Peyer's patch (tissue), 4 donors: Measurements from ENCODE around the gene XKR7. TPM values are rescaled to one million over a fixed set of nuclear protein-coding genes. Genes with fewer than 3 reads are reported as not detected.

Experiments
- DNase-seq, 3 donors: peaks; one replicate each; pipeline ENCODE4 v3.0.0-alpha.2; 2017 to 2019
- H3K27ac ChIP-seq, 4 donors: fragments of 200-600 bp; sonication (generic); one replicate each; pipeline ENCODE4 v1.5.1; 2016 to 2019
- H3K27me3 ChIP-seq, 2 donors: fragments of 200-600 bp; sonication (generic); one replicate each; pipeline ENCODE4 v1.5.1; 2019
- H3K36me3 ChIP-seq, 3 donors: fragments of 200-600 bp; sonication (generic); one replicate each; pipeline ENCODE4 v1.5.1; 2016 to 2019
- H3K4me1 ChIP-seq, 4 donors: fragments of 200-600 bp; sonication (generic); one replicate each; pipeline ENCODE4 v1.5.1; 2016 to 2019
- H3K4me3 ChIP-seq, 4 donors: fragments of 200-600 bp; sonication (generic); 1 replicate in 3 of 4; 2 replicates in 1 of 4; pipeline ENCODE4 v1.5.1; 2016 to 2019; ENCODE audit warnings: mild to moderate bottlenecking in 1 of 4
- H3K9me3 ChIP-seq, 4 donors: fragments of 200-600 bp; sonication (generic); one replicate each; pipeline ENCODE4 v1.5.1; 2016 to 2019; ENCODE audit warnings: mild to moderate bottlenecking in 1 of 4
- CTCF ChIP-seq, 6 experiments: fragments of 450-650 bp in 4 of 6; fragments of 200-600 bp in 2 of 6; sonication (generic) in 1 of 6; IDR thresholded peaks; one replicate each; pipeline ENCODE4 v1.5.1; 2017 to 2019; ENCODE audit warnings: antibody characterized with exemption in 6 of 6, mild to moderate bottlenecking in 3 of 6, moderate library complexity in 1 of 6
- POLR2A ChIP-seq, 2 donors: fragments of 450-650 bp; IDR thresholded peaks; one replicate each; pipeline ENCODE4 v1.5.1; 2017; ENCODE audit warnings: antibody characterized with exemption in 2 of 2, mild to moderate bottlenecking in 2 of 2, moderate library complexity in 2 of 2
- total RNA-seq, 4 donors: library from RNA; depleted of rRNA; stranded (reverse); fragments of >200 nt; gene quantifications; one replicate each; pipeline ENCODE4 v1.1.0, GENCODE V29; 2016

XKR7 gene
- total RNA-seq, 4 donors from 2014 or later: 0.38 TPM; not detected in 3

GRCh38 chr20:31974951-31975487 lies 7.1 kb downstream of the XKR7 start:
- TF ChIP-seq CTCF (IDR thresholded peaks at IDR 0.05) (no peak), POLR2A (IDR thresholded peaks at IDR 0.05) (no peak)
- DNase-seq: no peak
- no peaks in the 10 kb centered on the region for H3K27me3 ChIP-seq
- H3K9me3 ChIP-seq: no peaks in the 10 kb centered on the region
- H3K27ac ChIP-seq: no peak overlapping the region
- H3K4me3 ChIP-seq: no peak overlapping the region
- no peaks in the 10 kb centered on the region for H3K4me1 ChIP-seq
- no peaks in the 10 kb centered on the region for H3K36me3 ChIP-seq

- no peaks in the 10 kb centered on the region for H3K36me3 ChIP-seq
- no peak for DNase-seq
- no peaks in the 10 kb centered on the region for H3K9me3 ChIP-seq
- H3K27me3 ChIP-seq: no peaks in the 10 kb centered on the region
- H3K27ac ChIP-seq: no peak overlapping the region
- TF ChIP-seq POLR2A (IDR thresholded peaks at IDR 0.05): no peak
- no peak for TF ChIP-seq CTCF (IDR thresholded peaks at IDR 0.05)
- no peaks in the 10 kb centered on the region for H3K4me1 ChIP-seq
- no peak overlapping the region for H3K4me3 ChIP-seq
Observed at GRCh38 chr20:31975874-31976273, 7.9 kb downstream of the XKR7 start.

GRCh38 chr20:31977080-31977479 lies 9.1 kb downstream of the XKR7 start:
- no peak overlapping the region for H3K27ac ChIP-seq
- no peak for TF ChIP-seq CTCF (IDR thresholded peaks at IDR 0.05)
- no peak for TF ChIP-seq POLR2A (IDR thresholded peaks at IDR 0.05)
- DNase-seq: no peak
- no peaks in the 10 kb centered on the region for H3K36me3 ChIP-seq
- no peaks in the 10 kb centered on the region for H3K9me3 ChIP-seq
- no peak overlapping the region for H3K4me3 ChIP-seq
- H3K27me3 ChIP-seq: no peaks in the 10 kb centered on the region
- no peaks in the 10 kb centered on the region for H3K4me1 ChIP-seq

GRCh38 chr20:31979713-31980426 lies 11.9 kb downstream of the XKR7 start:
- TF ChIP-seq CTCF (IDR thresholded peaks at IDR 0.05): no peak
- no peak for TF ChIP-seq POLR2A (IDR thresholded peaks at IDR 0.05)
- Histone ChIP-seq H3K27me3 (no peaks in the 10 kb centered on the region), H3K9me3 (no peaks in the 10 kb centered on the region), H3K4me3 (no peak overlapping the region), H3K27ac (no peak overlapping the region), H3K36me3 (no peaks in the 10 kb centered on the region), H3K4me1 (no peaks in the 10 kb centered on the region)
- DNase-seq: no peak

GRCh38 chr20:31981784-31982183 lies 13.8 kb downstream of the XKR7 start:
- no peaks in the 10 kb centered on the region for H3K9me3 ChIP-seq
- no peaks in the 10 kb centered on the region for H3K27me3 ChIP-seq
- H3K4me1 ChIP-seq: no peaks in the 10 kb centered on the region
- no peaks in the 10 kb centered on the region for H3K36me3 ChIP-seq
- no peak for DNase-seq
- no peak overlapping the region for H3K27ac ChIP-seq
- H3K4me3 ChIP-seq: no peak overlapping the region
- TF ChIP-seq POLR2A (IDR thresholded peaks at IDR 0.05) (no peak), CTCF (IDR thresholded peaks at IDR 0.05) (no peak)
